ENCODE data around the gene ADAT1.

ADAT1 gene

DNA sequence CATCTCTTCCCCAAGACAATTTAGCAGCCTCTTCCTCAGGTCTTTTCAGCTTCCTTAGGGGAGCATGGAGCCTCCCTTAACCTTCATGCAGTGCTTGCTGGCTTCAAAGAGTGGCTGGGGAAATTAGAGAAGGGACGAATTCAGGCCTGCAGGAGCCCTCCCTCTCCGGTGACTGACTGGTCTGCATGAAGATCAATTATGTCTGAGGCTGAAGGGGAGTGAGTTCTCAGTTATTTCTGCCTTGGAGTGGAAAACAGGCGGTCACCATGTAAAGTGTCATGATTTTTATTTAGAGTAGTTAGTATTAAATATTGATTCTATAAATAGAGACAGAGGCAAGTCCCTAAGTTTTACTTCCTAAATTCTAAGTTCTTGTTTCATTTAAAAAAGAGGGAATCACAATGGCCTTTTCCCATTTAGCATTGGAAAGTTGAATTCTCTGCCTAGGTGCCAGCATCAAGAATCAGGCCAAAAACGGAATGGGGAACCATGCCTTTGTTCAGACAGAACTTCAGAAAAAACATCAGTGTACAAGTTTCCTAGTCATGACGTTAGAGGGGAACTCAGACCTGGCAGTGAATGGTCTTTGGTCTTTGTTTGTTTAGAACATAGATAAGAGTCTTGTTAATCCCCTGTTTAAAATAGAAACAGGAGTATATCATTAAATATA is 52.5 kb downstream of the ADAT1 start:
- Histone ChIP-seq H3K4me3 (ENCODE audit: low read depth, low read length) (no peak overlapping the region), H3K27me3 (ENCODE audit: insufficient read depth, low read depth, severe bottlenecking) (no peaks in the 10 kb centered on the region), H3K27ac (no peak overlapping the region), H3K36me3 (peaks cover 80% of the 10 kb centered on the region), H3K9me3 (ENCODE audit: severe bottlenecking) (no peaks in the 10 kb centered on the region)
- TF ChIP-seq, protein P1, sequence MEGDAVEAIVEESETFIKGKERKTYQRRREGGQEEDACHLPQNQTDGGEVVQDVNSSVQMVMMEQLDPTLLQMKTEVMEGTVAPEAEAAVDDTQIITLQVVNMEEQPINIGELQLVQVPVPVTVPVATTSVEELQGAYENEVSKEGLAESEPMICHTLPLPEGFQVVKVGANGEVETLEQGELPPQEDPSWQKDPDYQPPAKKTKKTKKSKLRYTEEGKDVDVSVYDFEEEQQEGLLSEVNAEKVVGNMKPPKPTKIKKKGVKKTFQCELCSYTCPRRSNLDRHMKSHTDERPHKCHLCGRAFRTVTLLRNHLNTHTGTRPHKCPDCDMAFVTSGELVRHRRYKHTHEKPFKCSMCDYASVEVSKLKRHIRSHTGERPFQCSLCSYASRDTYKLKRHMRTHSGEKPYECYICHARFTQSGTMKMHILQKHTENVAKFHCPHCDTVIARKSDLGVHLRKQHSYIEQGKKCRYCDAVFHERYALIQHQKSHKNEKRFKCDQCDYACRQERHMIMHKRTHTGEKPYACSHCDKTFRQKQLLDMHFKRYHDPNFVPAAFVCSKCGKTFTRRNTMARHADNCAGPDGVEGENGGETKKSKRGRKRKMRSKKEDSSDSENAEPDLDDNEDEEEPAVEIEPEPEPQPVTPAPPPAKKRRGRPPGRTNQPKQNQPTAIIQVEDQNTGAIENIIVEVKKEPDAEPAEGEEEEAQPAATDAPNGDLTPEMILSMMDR (IDR thresholded peaks at IDR 0.05; ENCODE audit: low read depth, low read length), result no peak
- DNase-seq, result no peak

DNA sequence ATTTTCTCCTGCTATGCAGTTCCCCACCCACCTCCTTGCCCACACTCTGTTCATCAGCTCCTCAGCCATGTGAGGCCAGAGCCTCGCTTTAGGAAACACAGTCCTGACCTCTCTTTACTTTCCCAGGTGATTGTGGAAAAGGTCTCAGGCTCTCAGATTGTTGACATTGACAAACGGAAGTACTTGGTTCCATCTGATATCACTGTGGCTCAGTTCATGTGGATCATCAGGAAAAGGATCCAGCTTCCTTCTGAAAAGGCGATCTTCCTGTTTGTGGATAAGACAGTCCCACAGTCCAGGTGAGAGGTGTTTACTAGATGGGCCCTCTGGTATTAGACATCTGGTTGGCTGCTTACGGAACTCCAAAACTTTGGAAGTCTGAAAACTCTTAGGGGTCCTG is 55.2 kb downstream of the ADAT1 start:
- Histone ChIP-seq H3K9me3 (ENCODE audit: severe bottlenecking) (no peaks in the 10 kb centered on the region), H3K36me3 (peaks cover 54% of the 10 kb centered on the region), H3K4me3 (ENCODE audit: low read depth, low read length) (no peak overlapping the region), H3K27ac (no peak overlapping the region), H3K27me3 (ENCODE audit: insufficient read depth, low read depth, severe bottlenecking) (no peaks in the 10 kb centered on the region)
- TF ChIP-seq, protein P1 (IDR thresholded peaks at IDR 0.05; ENCODE audit: low read depth, low read length), result no peak
- DNase-seq, result no peak

DNA sequence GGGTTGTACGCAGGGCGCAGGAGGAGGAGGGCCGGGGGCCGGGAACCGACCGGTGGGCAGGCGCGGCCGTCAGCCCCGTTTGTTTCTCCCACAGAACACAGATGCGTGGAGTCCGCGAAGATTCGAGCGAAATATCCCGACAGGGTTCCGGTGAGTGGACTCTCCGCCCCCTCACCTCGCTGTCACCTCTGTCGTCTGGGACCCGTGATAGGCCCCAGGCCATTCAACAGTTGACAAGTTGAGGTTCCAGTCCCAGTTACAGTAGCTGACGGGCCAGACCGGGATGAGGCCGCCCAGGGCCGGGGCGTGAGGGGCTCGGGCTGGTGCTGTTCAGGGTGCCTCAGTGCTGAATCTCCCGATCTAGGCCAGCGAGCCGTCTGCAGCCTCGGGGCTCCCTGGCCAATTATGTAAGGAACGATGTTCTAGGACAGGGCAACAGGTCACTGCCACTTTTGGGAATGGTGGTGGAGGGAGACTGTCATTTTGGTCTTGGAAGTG is 56.3 kb downstream of the ADAT1 start:
- TF ChIP-seq, protein P1 (IDR thresholded peaks at IDR 0.05; ENCODE audit: low read depth, low read length), result no peak
- Histone ChIP-seq H3K27me3 (ENCODE audit: insufficient read depth, low read depth, severe bottlenecking) (no peaks in the 10 kb centered on the region), H3K36me3 (peaks cover 43% of the 10 kb centered on the region), H3K9me3 (ENCODE audit: severe bottlenecking) (no peaks in the 10 kb centered on the region), H3K4me3 (ENCODE audit: low read depth, low read length) (peak overlapping the region; percentile 58), H3K27ac (peak overlapping the region; percentile 69)
- DNase-seq, result no peak

DNA sequence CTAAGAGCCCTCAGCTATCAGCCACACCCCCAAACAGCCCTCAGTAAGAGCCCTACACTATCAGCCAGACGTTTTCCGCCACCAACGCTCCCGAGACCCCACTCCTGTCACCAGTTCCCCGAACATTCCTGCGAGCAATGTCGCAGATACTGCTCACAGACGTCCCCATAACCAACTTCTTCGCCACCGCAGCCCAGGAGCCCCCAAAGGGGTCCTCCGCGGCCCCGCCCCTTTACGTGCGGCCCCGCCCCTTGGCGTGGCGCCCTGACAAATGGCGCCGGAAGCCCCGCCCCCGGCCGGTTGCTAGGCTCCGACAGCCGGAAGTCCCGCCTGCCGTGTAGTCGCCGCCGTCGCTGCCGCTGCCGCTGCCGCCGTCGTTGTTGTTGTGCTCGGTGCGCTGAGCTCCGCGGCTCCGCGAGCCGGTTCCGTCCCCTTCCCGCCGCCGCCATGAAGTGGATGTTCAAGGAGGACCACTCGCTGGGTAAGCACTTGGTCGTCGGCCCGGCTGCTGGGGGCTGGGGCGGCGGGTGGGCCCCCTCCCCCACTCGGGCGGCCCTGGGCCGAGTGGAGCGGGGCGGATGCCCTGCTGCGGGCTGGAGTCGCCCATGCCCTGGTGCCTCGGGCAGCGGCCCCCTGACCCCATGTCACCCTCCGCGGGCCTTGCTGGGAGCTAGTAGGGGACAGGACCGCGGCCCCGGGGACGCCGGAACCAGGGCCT is 56.9 kb downstream of the ADAT1 start, which contains the start of gene GABARAPL2:
GABARAPL2 (plus strand) TSS at position 340 of the 718 bp plus-strand sequence; CDS start at position 448, 108 bp downstream.
- peaks cover 39% of the 10 kb centered on the region for H3K36me3 ChIP-seq
- H3K27ac ChIP-seq, result peak within 1 kb of the TSS; percentile 69
- peak; percentile 88 for DNase-seq
- peak within 1 kb of the TSS; percentile 58 for H3K4me3 ChIP-seq (ENCODE audit: low read depth, low read length)
- no peaks in the 10 kb centered on the region for H3K27me3 ChIP-seq (ENCODE audit: insufficient read depth, low read depth, severe bottlenecking)
- H3K9me3 ChIP-seq (ENCODE audit: severe bottlenecking), result no peaks in the 10 kb centered on the region
- TF ChIP-seq, protein P1 (IDR thresholded peaks at IDR 0.05; ENCODE audit: low read depth, low read length), result no peak

DNA sequence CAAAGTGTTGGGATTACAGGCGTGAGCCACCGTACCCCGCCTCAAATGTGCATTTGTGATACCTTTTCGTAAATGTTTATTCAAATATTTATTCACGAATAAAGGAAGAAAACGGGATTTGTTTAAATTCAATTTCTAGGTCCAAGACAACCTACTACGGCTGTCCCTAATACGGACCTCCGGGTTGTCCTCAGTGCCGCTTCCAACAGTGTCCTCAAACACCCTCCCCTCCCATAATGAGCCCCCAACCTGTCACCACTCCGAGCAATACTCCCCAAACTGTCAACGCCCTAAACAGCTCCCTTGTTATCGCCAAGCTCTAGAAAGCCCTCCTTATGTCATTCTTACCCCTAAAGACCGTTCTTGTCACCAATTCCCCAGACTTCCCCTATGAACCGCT is 57.4 kb downstream of the ADAT1 start:
- DNase-seq, result no peak
- H3K27ac ChIP-seq, result peak overlapping the region; percentile 69

More for the DNA sequence above, 57.4 kb downstream of the ADAT1 start:
- TF ChIP-seq, protein P1 (IDR thresholded peaks at IDR 0.05; ENCODE audit: low read depth, low read length), result no peak
- Histone ChIP-seq H3K36me3 (peaks cover 33% of the 10 kb centered on the region), H3K4me3 (ENCODE audit: low read depth, low read length) (peak overlapping the region; percentile 58), H3K27me3 (ENCODE audit: insufficient read depth, low read depth, severe bottlenecking) (no peaks in the 10 kb centered on the region), H3K9me3 (ENCODE audit: severe bottlenecking) (no peaks in the 10 kb centered on the region)

Measured in WERI-Rb-1 (cell line).